Stomach (tissue), 9 donors: ENCODE results near the gene PPP2R3B. TPM values are rescaled to one million over a fixed set of nuclear protein-coding genes. Genes with fewer than 3 reads are reported as not detected.
"Not testable (repeated sequence)": the region's sequence is repeated elsewhere in the genome, so short reads cannot be mapped to it uniquely, and the experiment has no call there.

Experiments used
- DNase-seq, 2 donors: peaks; one replicate each; pipeline versions ENCODE4 v3.0.0 to v3.0.0-alpha.2; 2013 to 2019
- H3K27ac ChIP-seq, 5 donors: fragments of 200-600 bp in 4 of 5; sonication (generic) in 4 of 5; one replicate each; pipeline ENCODE4 v1.5.1; 2013 to 2019; ENCODE audit warnings: mild to moderate bottlenecking in 1 of 5, moderate library complexity in 1 of 5
- H3K27me3 ChIP-seq, 3 donors: fragments of 200-600 bp; sonication (generic); one replicate each; pipeline ENCODE4 v1.5.1; 2017 to 2019; ENCODE audit warnings: mixed run types in 1 of 3
- H3K36me3 ChIP-seq, 4 donors: fragments of 200-600 bp; sonication (generic); 1 replicate in 3 of 4; 2 replicates in 1 of 4; pipeline ENCODE4 v1.5.1; 2016 to 2019
- H3K4me1 ChIP-seq, 4 donors: fragments of 200-600 bp; sonication (generic); one replicate each; pipeline ENCODE4 v1.5.1; 2016 to 2019
- H3K4me3 ChIP-seq, 4 donors: fragments of 200-600 bp; sonication (generic) in 3 of 4; one replicate each; pipeline ENCODE4 v1.5.1; 2016 to 2019; ENCODE audit warnings: mild to moderate bottlenecking in 1 of 4
- H3K9me3 ChIP-seq, 4 donors: fragments of 200-600 bp; sonication (generic); one replicate each; pipeline ENCODE4 v1.5.1; 2016 to 2019
- EP300 ChIP-seq: sonication (generic); formaldehyde crosslinking; IDR thresholded peaks from one replicate; pipeline ENCODE4 v1.6.1; 2017; ENCODE audit warnings: antibody characterized with exemption
- POLR2A ChIP-seq, 4 donors: fragments of 450-650 bp; IDR thresholded peaks; one replicate each; pipeline ENCODE4 v1.6.1; 2016; ENCODE audit warnings: antibody characterized with exemption in 4 of 4, control low read depth in 2 of 4, mild to moderate bottlenecking in 1 of 4, moderate library complexity in 1 of 4
- POLR2AphosphoS5 ChIP-seq, 3 donors: sonication (generic); formaldehyde crosslinking; IDR thresholded peaks; one replicate each; pipeline ENCODE4 v1.6.1; 2016; ENCODE audit warnings: antibody characterized with exemption in 3 of 3
- whole genome bisulfite sequencing, 5 donors: extraction: QIAGEN DNeasy Blood & Tissue Kit in 3 of 5; methylation state at CpG; one replicate each; pipeline versions ENCODE4 v1.1.5 to v1.1.7; 2013 to 2018; 5-methylcytosine and 5-hydroxymethylcytosine counted together
- intact Hi-C: fragments of 100-400 bp; cut with DNase I; formaldehyde crosslinking; loops from one replicate; pipeline ENCODE4 v1.15.1; 2023; ENCODE audit warnings: low total_unique reads
- polyA plus RNA-seq, 3 donors: library from polyadenylated mRNA; stranded (reverse); fragments of 200-250 nt; gene quantifications; one replicate each; pipeline ENCODE4 v1.2.3, GENCODE V29; 2013
- total RNA-seq, 5 donors: library from RNA; depleted of rRNA; stranded (reverse); fragments of >200 nt; gene quantifications; one replicate each; pipeline versions ENCODE4 v1.1.0 to v1.2.3, GENCODE V29; 2014 to 2016
- TF ChIP-seq, protein P1 (sequence below), 7 experiments: fragments of 450-650 bp in 4 of 7; fragments of 200-600 bp in 3 of 7; sonication (generic) in 3 of 7; IDR thresholded peaks; one replicate each; pipeline ENCODE4 v1.5.1; 2016 to 2019; ENCODE audit warnings: antibody characterized with exemption in 7 of 7, control low read depth in 2 of 7, mild to moderate bottlenecking in 1 of 7
- donor health status: healthy with polysubstance abuse.
- donor health status: Bipolar disorder and iron deficiency.
- donor health status: healthy.

PPP2R3B gene
- total and polyA plus RNA-seq, 8 donors: 5.3 to 31.7 (median 15.0) TPM

DNA sequence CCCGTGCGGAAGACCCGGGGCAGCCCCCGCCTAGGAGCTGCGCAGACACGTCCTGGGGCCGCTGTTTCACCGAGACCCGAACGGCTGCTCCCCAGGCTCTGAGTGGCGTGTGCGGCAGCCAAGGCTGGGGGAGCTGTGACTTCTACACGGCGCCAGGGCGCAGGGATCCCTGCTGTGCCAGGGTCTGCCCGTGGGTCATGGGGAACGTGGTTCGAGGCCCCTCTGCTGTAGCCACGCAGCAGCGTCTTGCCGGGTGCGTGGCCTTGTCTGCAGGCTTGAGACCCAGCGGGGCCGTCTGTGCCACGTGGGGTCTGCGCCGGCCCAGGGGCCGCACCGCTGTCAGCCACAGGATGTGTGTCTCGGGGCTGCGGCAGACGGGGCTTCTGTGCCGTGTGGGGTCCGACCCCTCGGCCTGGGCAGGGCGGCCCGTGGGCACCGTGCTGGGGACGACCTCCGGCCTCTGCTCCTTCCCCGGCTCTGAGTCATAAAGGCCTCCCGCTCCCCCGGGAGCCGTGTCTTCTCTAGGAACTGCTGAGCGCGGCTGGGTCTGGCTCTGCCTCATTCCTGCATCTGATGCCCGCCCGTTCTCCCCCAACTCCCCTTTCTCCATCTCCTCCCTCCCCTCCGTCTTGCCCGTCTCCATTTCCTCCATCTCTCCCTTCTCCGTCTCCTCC is 55.4 kb downstream of the PPP2R3B start:
- WGBS, 5 donors: 2 to 38% (median 8%) methylated on average over 9 to 51 of the region's 51 CpGs
- intact Hi-C loops: no loop called here
- Histone ChIP-seq H3K4me3 (peak overlapping the region; percentile 18 to 27 (median 26)), H3K27ac (no peak overlapping the region), H3K4me1 (peaks cover 9 to 15% (median 13%) of the 10 kb centered on the region in 4 donors), H3K27me3 (peaks cover 0 to 42% (median 13%) of the 10 kb centered on the region in 3 donors), H3K36me3 (peaks cover 0 to 36% (median 26%) of the 10 kb centered on the region in 4 donors), H3K9me3 (no peaks in the 10 kb centered on the region)
- peak in 1 of 2 donors; percentile 40 for DNase-seq
- TF ChIP-seq EP300: no peak
- TF ChIP-seq, protein P1, sequence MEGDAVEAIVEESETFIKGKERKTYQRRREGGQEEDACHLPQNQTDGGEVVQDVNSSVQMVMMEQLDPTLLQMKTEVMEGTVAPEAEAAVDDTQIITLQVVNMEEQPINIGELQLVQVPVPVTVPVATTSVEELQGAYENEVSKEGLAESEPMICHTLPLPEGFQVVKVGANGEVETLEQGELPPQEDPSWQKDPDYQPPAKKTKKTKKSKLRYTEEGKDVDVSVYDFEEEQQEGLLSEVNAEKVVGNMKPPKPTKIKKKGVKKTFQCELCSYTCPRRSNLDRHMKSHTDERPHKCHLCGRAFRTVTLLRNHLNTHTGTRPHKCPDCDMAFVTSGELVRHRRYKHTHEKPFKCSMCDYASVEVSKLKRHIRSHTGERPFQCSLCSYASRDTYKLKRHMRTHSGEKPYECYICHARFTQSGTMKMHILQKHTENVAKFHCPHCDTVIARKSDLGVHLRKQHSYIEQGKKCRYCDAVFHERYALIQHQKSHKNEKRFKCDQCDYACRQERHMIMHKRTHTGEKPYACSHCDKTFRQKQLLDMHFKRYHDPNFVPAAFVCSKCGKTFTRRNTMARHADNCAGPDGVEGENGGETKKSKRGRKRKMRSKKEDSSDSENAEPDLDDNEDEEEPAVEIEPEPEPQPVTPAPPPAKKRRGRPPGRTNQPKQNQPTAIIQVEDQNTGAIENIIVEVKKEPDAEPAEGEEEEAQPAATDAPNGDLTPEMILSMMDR (IDR thresholded peaks at IDR 0.05): no peak
- TF ChIP-seq POLR2A (IDR thresholded peaks at IDR 0.05): no peak
- no peak for TF ChIP-seq POLR2AphosphoS5 (IDR thresholded peaks at IDR 0.05)

DNA sequence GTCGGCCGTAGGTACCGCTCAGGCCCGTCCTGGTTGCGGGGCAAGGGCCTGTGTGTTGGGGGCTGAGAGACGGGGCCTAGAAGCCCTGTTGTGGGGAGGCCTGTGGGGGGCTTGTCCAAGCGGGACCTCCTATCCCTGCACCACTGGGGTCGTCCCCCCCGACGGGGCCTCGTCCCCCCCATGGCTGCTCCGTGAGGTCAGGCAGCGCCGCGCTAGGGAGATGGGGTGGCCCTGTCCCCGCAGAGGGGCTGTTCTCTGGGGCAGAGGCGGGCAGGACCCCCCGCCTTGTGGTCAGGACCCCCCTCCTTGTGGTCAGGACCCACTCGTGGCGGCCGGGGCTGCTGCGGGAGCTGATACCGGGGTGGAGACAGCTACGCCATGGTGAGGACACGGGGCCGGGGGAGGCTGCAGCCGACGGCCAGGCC is 56.0 kb downstream of the PPP2R3B start:
- H3K4me1 ChIP-seq: peaks cover 9 to 19% (median 13%) of the 10 kb centered on the region in 4 donors
- no peaks in the 10 kb centered on the region for H3K9me3 ChIP-seq
- WGBS, 5 donors: 20 to 74% (median 25%) methylated on average over 7 to 28 of the region's 28 CpGs; no CpG with 5 or more reads in 1 of the 5 donors
- no peak for DNase-seq
- H3K27me3 ChIP-seq: peaks cover 0 to 44% (median 13%) of the 10 kb centered on the region in 3 donors
- no peak for TF ChIP-seq POLR2AphosphoS5 (IDR thresholded peaks at IDR 0.05)
- H3K27ac ChIP-seq: no peak overlapping the region
- peaks cover 0 to 30% (median 21%) of the 10 kb centered on the region in 4 donors for H3K36me3 ChIP-seq
- H3K4me3 ChIP-seq: peak overlapping the region; percentile 18 to 27 (median 26)
- intact Hi-C loops: no loop called here

DNA sequence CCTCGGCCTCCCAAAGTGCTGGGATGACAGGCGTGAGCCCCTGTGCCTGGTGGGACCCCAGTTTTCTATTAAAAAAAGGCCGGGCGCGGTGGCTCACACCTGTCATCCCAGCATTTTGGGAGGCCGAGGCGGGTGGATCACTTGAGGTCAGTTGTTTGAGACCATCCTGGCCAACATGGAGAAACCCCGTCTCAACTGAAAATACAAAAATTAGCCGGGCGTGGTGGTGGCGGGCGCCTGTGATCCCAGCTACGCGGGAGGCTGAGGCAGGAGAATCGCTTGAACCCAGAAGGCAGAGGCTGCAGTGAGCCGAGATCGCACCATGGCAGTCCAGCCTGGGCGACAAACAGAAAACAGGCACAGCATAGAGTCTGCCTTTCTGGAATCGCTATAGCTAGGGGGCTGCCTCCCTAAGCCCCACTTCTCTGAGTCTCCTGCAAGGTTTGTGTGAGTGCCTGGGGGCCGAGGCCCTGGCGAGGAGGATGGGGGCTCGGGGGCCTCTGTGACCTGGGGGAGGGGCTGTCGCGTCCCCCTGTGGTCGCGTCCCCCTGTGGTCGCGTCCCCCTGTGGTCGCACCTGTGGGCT is 56.5 kb downstream of the PPP2R3B start:
- Histone ChIP-seq H3K27me3 (peaks cover 0 to 47% (median 13%) of the 10 kb centered on the region in 3 donors), H3K36me3 (peaks cover 0 to 25% (median 18%) of the 10 kb centered on the region in 4 donors), H3K4me1 (peaks cover 9 to 22% (median 13%) of the 10 kb centered on the region in 4 donors)
- H3K27ac ChIP-seq, H3K9me3 ChIP-seq, DNase-seq, intact Hi-C loops, H3K4me3 ChIP-seq: not testable (repeated sequence)
- WGBS, 5 donors: 70 to 82% (median 73%) methylated on average over 25 to 29 of the region's 29 CpGs

DNA sequence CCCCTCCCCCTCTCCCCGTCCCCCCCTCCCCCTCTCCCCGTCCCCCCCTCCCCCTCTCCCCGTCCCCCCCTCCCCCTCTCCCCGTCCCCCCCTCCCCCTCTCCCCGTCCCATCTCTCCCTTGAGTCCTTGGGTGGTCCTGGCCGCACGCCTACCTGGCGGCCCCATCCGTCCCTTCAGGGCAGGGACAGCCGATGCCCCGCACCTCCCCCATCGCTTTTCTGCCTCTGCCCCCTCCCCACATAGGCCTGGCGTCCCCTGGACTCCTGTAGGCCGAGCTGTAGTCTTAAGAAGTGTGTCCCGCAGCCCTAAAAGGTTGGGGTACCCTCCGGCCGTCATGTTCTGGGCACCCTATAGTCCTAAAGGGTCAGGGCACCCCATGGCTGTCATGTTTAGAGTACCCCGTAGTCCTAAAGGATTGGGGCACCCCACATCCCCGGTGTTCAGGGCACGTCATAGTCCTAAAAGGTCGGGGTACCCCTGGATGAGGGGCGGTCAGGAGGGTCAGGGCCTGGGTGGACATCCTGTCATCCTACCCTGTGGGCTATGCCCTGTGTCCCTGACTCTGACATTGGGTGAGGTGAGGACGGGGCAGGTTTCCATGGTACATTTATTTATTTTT is 57.3 kb downstream of the PPP2R3B start:
- WGBS, 5 donors: 86 to 94% (median 90%) methylated on average over 11 to 15 of the region's 23 CpGs
- peaks cover 0 to 56% (median 13%) of the 10 kb centered on the region in 3 donors for H3K27me3 ChIP-seq
- no peaks in the 10 kb centered on the region for H3K9me3 ChIP-seq
- H3K4me3 ChIP-seq: no peak overlapping the region
- H3K27ac ChIP-seq: no peak overlapping the region
- no peak for DNase-seq
- peaks cover 9 to 22% (median 13%) of the 10 kb centered on the region in 4 donors for H3K4me1 ChIP-seq
- TF ChIP-seq POLR2AphosphoS5 (IDR thresholded peaks at IDR 0.05) (no peak), EP300 (no peak), POLR2A (IDR thresholded peaks at IDR 0.05) (no peak)
- TF ChIP-seq, protein P1 (IDR thresholded peaks at IDR 0.05): no peak
- H3K36me3 ChIP-seq: peaks cover 0 to 17% (median 16%) of the 10 kb centered on the region in 4 donors
- intact Hi-C loops: no loop called here

DNA sequence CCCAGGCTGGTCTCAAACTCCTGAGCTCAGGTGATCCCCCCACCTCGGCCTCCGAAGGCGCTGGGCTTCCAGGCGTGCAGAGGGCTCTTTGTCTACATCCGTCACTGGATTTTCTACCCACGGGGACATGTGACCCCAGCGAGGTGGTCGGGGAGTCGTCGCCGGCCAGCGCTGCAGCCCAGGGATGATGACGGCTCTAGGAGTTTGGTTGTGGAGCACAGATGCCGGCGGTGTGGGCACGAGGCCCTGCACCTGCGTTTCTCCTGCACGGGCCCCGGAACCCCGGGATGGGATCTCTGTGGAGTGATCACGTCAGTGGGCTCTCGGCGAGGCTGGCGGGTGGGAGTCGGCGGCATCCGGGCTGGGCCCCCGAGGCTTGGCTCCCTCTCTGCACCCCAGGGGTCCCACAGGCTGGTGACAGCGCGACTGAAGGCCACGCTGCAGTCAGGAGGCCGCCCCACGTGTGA is 59.0 kb downstream of the PPP2R3B start:
- TF ChIP-seq POLR2A (IDR thresholded peaks at IDR 0.05) (no peak), POLR2AphosphoS5 (IDR thresholded peaks at IDR 0.05) (no peak)
- TF ChIP-seq, protein P1 (IDR thresholded peaks at IDR 0.05): no peak
- Histone ChIP-seq H3K27me3 (peaks cover 0 to 62% (median 13%) of the 10 kb centered on the region in 3 donors), H3K27ac (no peak overlapping the region), H3K4me1 (peaks cover 9 to 36% (median 16%) of the 10 kb centered on the region in 4 donors), H3K4me3 (no peak overlapping the region), H3K9me3 (no peaks in the 10 kb centered on the region), H3K36me3 (peaks cover 0 to under 1% (median under 1%) of the 10 kb centered on the region in 4 donors)
- no peak for DNase-seq
- intact Hi-C loops: no loop called here
- WGBS, 5 donors: 85 to 92% (median 88%) methylated on average over 19 to 33 of the region's 33 CpGs

DNA sequence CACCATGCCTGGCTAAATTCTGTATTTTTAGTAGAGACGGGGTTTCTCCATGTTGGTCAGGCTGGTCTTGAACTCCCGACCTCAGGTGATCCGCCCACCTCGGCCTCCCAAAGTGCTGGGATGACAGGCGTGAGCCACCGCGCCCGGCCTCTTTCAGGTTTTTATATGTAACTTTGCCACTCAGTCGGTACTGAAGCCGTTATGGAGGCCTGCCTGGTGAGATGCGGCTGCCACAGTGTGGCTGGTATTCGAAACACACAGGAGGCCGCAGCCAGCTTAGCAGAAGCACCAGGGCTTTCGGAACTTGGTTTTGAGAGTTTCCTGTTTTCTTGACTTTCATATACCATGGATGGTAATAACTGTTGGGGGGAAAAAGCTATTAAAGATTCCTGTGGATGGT is 62.0 kb downstream of the PPP2R3B start:
- 77 to 89% (median 87%) methylated on average over 13 to 14 of the region's 14 CpGs for WGBS, 5 donors
- intact Hi-C loops, DNase-seq, H3K4me3 ChIP-seq, H3K36me3 ChIP-seq, H3K9me3 ChIP-seq, H3K27ac ChIP-seq: not testable (repeated sequence)
- Histone ChIP-seq H3K4me1 (peaks cover 13 to 35% (median 18%) of the 10 kb centered on the region in 4 donors), H3K27me3 (peaks cover 0 to 36% (median 0%) of the 10 kb centered on the region in 3 donors)
